Measurements from ENCODE around the gene ADISSP.

The ADISSP gene

DNA sequence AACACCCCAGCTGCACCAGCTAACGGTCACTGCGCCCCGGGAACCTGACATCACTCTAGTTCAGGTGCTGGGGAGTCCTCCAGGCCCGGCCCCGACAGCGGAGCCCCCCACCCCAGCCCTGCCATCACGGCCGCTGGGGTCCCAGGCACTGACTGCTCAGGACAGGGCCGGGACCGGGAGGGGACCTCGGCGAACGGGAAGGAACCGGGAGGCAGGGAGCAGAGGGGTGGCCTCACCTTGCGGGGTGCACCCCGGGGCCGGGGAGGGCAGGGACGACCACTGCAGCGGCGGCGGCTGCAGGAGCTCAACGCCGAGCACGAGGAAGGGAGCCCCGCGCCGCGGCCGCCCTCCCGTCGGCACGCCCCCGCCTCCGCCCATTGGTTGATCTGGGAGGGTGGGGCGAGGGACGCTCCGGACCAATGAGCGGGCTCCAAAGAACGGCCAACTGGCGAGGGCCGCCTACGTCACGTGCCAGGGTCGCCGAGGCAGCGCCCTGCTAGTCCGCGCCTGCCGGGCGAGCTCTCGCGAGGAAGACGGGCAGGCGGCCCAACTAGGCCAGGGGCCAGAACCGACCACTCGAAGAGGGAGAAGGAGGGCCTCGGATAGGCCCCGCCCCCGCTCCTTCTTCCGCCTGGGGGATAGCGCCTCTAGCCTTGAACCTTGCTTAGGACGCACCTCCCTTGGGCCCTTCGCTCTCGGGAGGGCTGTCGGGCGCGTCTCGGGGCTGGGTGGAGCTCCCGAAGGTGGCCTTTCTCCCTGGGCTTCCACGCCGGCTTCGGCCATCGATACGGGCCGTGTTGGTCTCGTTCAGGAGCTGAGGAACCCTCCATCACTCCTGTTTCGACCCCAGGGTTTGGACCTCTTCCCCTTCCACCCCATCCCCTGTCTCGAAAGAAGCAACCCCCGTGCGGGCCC is at the start of gene ADISSP:
Gene ADISSP, minus strand, starts transcription at position 327 of the 915 bp plus-strand sequence. CDS start 7,653 bp downstream, outside the sequence.
- H3K4me3 Mint-ChIP-seq = peak within 1 kb of the TSS; percentile 89 to 94
- H3K4me1 Mint-ChIP-seq = peaks cover 38 to 50% of the 10 kb centered on the region in 2 donors
- H3K36me3 Mint-ChIP-seq = peaks cover 0 to 3% of the 10 kb centered on the region in 2 donors
- peak within 1 kb of the TSS; percentile 98 for H3K27ac Mint-ChIP-seq
- ATAC-seq (replicated peaks) = peak; percentile 92 to 93
- DNase-seq = peak; percentile 99
- no peaks in the 10 kb centered on the region for H3K9me3 Mint-ChIP-seq
- H3K27me3 Mint-ChIP-seq = no peaks in the 10 kb centered on the region

GRCh38 chr20:3815703-3816315 is 48.3 kb upstream of the ADISSP start:
- Mint-ChIP-seq H3K4me3 (no peak overlapping the region), H3K27ac (no peak overlapping the region), H3K9me3 (no peaks in the 10 kb centered on the region), H3K4me1 (peaks cover 19 to 38% of the 10 kb centered on the region in 2 donors), H3K36me3 (no peaks in the 10 kb centered on the region), H3K27me3 (peaks cover 4 to 5% of the 10 kb centered on the region in 2 donors)
- ATAC-seq (replicated peaks) (no peak), DNase-seq (no peak)

DNA sequence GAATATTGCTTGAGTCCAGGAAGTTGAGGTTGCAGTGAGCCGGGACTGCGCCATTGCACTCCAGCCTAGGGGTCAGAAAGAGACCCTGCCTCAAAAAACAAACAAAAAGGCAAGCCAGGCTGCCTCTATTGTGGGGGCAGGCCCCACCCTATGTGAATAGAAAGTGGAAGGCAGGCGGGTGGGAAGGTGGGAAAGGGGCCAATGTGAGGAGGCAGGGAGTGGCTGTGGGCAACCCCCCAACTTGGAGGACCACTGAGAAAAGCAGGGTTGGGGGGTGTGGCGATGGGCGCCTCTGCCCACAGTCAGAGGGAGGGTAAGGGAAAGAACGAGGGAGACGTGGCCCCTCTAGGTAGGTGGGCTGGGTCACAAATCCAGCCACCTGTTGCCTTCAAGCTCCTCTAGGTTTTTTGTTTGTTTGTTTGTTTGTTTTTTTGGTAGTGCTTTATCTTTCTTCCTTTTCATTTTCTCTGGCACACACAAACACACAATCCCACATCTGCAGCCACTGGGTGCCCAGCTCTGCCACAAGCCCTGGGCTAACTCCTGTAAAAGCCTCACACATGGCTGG is 47.5 kb upstream of the ADISSP start:
- ATAC-seq (replicated peaks) = no peak
- Mint-ChIP-seq H3K4me1 (peaks cover 19 to 35% of the 10 kb centered on the region in 2 donors), H3K27me3 (peaks cover 4 to 5% of the 10 kb centered on the region in 2 donors), H3K36me3 (no peaks in the 10 kb centered on the region), H3K9me3 (no peaks in the 10 kb centered on the region), H3K4me3 (no peak overlapping the region), H3K27ac (no peak overlapping the region)
- DNase-seq = no peak

GRCh38 chr20:3813848-3814581 is 46.5 kb upstream of the ADISSP start:
- no peak for DNase-seq
- ATAC-seq (replicated peaks) = no peak
- no peaks in the 10 kb centered on the region for H3K36me3 Mint-ChIP-seq
- H3K4me1 Mint-ChIP-seq = peaks cover 19 to 25% of the 10 kb centered on the region in 2 donors
- H3K4me3 Mint-ChIP-seq = no peak overlapping the region
- H3K27ac Mint-ChIP-seq = no peak overlapping the region
- H3K27me3 Mint-ChIP-seq = peaks cover 4 to 5% of the 10 kb centered on the region in 2 donors
- H3K9me3 Mint-ChIP-seq = no peaks in the 10 kb centered on the region

DNA sequence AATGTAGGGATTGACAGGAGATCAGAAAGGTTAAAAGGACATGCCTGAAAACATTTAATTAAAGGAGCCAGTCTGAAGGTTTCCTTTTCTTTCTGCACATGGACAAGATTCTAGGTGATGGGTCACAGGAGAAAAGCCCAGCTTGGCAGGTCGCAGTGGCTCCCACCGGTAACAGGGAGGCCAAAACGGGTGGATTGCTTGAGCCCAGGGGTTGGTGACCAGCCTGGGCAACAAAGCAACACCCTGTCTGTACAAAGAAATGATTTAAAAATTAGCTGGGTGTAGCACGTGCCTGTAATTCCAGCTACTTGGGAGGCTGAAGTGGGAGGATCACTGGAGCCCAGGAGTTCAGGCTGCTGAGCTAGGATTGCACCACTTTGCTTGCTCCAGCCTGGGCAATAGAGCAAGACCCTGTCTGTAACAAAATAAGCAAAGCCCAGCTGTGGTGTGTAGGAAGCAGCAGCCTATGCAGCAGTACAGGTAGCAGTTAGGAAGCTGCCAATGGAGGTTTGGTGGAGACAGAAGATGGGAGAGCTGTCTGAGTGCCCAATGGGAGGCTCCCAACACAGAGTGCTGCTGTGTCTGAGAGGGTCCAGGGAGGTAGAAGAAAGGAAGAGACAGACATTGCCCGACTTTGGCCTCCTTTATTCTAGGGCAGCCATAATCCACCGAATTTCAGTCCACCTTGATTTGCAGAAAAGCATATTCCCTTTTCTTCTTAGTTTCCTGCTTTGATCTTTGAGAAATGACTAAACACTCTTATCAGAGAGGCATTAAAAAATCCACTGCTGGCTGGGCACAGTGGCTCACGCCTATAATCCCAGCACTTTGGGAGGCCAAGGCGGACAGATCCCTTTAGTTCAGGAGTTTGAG is 45.7 kb upstream of the ADISSP start:
- Mint-ChIP-seq H3K27me3 (peaks cover 4 to 5% of the 10 kb centered on the region in 2 donors), H3K27ac (no peak overlapping the region), H3K4me1 (peaks cover 15 to 17% of the 10 kb centered on the region in 2 donors), H3K4me3 (no peak overlapping the region), H3K9me3 (no peaks in the 10 kb centered on the region), H3K36me3 (no peaks in the 10 kb centered on the region)
- ATAC-seq (replicated peaks) (no peak), DNase-seq (no peak)

DNA sequence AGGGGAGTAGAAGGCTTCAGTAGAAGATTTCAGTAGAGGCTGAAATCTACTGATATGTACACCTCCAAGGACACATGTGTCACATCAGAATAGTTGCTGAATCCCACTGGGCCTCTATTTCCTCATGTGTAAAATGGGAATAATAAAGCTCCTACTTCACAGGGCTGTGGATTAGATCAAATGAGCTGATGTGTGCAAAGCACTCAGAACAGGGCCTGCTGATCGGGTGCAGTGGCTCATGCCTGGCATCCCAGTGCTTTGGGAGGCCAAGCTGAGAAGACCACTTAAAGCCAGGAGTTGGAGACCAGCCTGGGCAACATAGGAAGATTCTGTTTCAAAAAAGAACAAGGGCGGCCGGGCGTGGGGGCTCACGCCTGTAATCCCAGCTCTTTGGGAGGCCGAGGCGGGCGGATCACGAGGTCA is 44.7 kb upstream of the ADISSP start:
- ATAC-seq (replicated peaks) = no peak
- Mint-ChIP-seq H3K4me3 (peak overlapping the region; percentile 76 to 82), H3K27ac (peak overlapping the region; percentile 94), H3K36me3 (no peaks in the 10 kb centered on the region), H3K9me3 (no peaks in the 10 kb centered on the region), H3K4me1 (peaks cover 13 to 21% of the 10 kb centered on the region in 2 donors), H3K27me3 (peaks cover 4 to 5% of the 10 kb centered on the region in 2 donors)
- DNase-seq = no peak

DNA sequence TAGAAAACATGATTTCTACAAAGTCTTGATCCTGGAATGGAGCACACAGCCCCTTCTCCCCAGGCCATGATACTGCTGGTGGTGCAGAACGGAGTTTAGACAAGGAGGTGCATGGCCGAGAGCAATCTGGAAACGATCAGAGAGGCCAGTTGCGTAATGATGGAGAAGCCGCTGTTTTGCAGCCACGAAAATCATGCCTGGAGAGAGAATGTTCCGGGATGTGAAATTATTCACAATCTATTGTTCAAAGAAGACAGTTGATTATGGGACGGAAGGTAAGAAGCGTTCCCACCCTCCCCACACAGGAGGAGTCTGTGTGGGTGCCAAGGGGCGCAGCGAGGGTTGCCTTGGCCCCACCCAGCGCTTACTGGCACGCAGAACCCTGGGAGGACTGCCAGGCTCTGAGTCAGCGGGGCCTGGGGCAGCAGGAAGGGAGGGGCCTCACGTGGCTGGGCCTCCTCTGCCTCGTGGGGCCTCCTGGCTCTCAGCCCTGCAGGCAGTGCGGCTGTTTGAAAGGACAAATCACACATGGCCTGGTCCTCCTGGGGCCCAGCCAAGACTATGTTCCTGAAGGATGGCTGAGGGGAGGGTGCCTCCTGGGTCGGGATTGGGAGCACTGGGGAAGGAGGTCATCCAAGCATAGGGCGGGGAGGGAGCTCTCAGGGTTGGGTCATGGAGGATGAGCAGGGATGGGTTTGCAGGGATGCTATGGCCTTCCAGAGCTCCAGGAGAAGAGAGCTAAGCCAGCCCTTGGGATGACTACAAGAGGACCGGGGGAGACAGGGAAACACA is 44.1 kb upstream of the ADISSP start:
- H3K27me3 Mint-ChIP-seq = peaks cover 4 to 5% of the 10 kb centered on the region in 2 donors
- H3K9me3 Mint-ChIP-seq = no peaks in the 10 kb centered on the region
- H3K4me1 Mint-ChIP-seq = peaks cover 15 to 26% of the 10 kb centered on the region in 2 donors
- H3K27ac Mint-ChIP-seq = peak overlapping the region; percentile 94
- ATAC-seq (replicated peaks) (peak; percentile 96 to 98), DNase-seq (peak; percentile 56)
- no peaks in the 10 kb centered on the region for H3K36me3 Mint-ChIP-seq
- peak overlapping the region; percentile 76 to 82 for H3K4me3 Mint-ChIP-seq

DNA sequence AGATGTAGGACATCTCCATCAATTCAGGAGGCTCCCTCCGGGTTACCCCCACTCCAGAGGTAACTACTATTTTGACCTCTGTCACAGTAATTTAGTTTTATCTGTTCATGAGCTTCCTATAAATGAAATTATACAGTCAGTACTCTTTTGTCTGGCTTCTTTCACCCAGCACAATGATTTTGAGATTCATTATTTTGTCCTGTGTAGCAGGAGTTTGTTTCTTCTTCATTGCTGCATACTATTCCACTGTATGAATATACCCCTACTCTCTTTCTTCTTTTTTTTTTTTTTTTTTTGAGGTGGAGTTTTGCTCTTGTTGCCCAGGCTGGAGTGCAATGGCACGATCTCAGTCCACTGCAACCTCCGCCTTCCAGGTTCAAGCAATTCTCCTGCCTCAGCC is 41.0 kb upstream of the ADISSP start:
- no peaks in the 10 kb centered on the region for H3K9me3 Mint-ChIP-seq
- peaks cover 24 to 33% of the 10 kb centered on the region in 2 donors for H3K4me1 Mint-ChIP-seq
- H3K4me3 Mint-ChIP-seq = no peak overlapping the region
- no peak for DNase-seq
- H3K36me3 Mint-ChIP-seq = peaks cover 17 to 20% of the 10 kb centered on the region in 2 donors
- H3K27ac Mint-ChIP-seq = no peak overlapping the region
- H3K27me3 Mint-ChIP-seq = no peaks in the 10 kb centered on the region
- no peak for ATAC-seq (replicated peaks)

DNA sequence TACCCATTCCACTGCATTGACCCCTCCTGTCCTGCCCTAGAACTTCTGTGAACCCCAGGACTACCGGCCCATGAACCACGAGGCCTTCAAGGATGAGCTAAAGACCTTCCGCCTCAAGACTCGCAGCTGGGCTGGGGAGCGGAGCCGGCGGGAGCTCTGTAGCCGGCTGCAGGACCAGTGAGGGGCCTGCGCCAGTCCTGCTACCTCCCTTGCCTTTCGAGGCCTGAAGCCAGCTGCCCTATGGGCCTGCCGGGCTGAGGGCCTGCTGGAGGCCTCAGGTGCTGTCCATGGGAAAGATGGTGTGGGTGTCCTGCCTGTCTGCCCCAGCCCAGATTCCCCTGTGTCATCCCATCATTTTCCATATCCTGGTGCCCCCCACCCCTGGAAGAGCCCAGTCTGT is 37.2 kb upstream of the ADISSP start:
- H3K27me3 Mint-ChIP-seq = no peaks in the 10 kb centered on the region
- no peaks in the 10 kb centered on the region for H3K9me3 Mint-ChIP-seq
- no peak for DNase-seq
- no peak overlapping the region for H3K4me3 Mint-ChIP-seq
- no peak overlapping the region for H3K27ac Mint-ChIP-seq
- ATAC-seq (replicated peaks) = no peak
- H3K36me3 Mint-ChIP-seq = peaks cover 26 to 38% of the 10 kb centered on the region in 2 donors
- peaks cover 36 to 54% of the 10 kb centered on the region in 2 donors for H3K4me1 Mint-ChIP-seq

DNA sequence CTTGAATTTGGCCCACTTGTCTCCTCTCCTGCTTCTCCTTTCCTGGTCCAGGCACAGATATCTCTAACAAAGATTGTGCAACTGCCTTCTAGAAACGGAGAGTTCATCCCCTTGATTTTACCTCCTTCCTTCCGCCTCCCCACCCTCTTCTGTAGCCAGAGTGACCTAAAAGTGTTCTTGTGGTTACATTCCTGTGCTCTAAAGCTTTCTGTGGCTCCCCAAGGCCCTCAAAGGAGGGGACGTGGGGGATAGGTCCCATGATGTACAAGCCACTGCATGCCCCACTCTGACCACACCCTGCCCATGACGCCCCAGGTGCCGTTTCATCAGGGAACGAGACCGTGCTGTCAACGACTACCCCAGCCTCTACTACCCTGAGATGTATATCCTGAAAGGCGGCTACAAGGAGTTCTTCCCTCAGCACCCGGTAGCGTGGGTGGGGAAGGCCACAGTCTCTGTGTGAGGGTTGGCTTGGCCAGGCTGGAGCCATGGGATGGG is 36.8 kb upstream of the ADISSP start:
- H3K27ac Mint-ChIP-seq = no peak overlapping the region
- no peaks in the 10 kb centered on the region for H3K27me3 Mint-ChIP-seq
- ATAC-seq (replicated peaks) (no peak), DNase-seq (no peak)
- no peaks in the 10 kb centered on the region for H3K9me3 Mint-ChIP-seq
- peaks cover 26 to 38% of the 10 kb centered on the region in 2 donors for H3K36me3 Mint-ChIP-seq
- H3K4me3 Mint-ChIP-seq = peak overlapping the region in 1 of 2 donors; percentile 15
- H3K4me1 Mint-ChIP-seq = peaks cover 41 to 59% of the 10 kb centered on the region in 2 donors

- H3K27ac Mint-ChIP-seq = no peak overlapping the region
- no peaks in the 10 kb centered on the region for H3K27me3 Mint-ChIP-seq
- peaks cover 45 to 64% of the 10 kb centered on the region in 2 donors for H3K4me1 Mint-ChIP-seq
- H3K36me3 Mint-ChIP-seq = peaks cover 26 to 38% of the 10 kb centered on the region in 2 donors
- DNase-seq (no peak), ATAC-seq (replicated peaks) (no peak)
- no peak overlapping the region for H3K4me3 Mint-ChIP-seq
- H3K9me3 Mint-ChIP-seq = no peaks in the 10 kb centered on the region
These were observed 36.3 kb upstream of the ADISSP start for GRCh38 chr20:3803854-3804253.

DNA sequence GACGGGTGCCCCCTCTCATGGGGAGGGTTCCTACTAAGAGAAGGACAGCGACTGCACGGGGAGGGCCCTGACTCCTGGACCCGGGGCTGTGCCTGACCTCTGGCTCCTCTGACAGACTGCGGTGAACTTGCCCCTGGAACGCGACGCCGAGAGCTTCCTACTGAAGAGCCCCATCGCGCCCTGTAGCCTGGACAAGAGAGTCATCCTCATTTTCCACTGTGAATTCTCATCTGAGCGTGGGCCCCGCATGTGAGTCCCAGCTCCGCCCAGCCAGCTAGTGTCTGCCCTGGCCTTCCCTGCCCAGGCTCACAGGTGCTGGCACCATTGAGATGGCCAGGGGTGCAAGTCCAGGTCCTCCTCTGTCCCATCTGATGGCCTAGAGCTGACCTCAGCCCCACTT is 35.7 kb upstream of the ADISSP start:
- no peak overlapping the region for H3K27ac Mint-ChIP-seq
- no peak for ATAC-seq (replicated peaks)
- H3K27me3 Mint-ChIP-seq = no peaks in the 10 kb centered on the region
- H3K4me1 Mint-ChIP-seq = peaks cover 49 to 69% of the 10 kb centered on the region in 2 donors
- no peak overlapping the region for H3K4me3 Mint-ChIP-seq
- no peak for DNase-seq
- peaks cover 26 to 38% of the 10 kb centered on the region in 2 donors for H3K36me3 Mint-ChIP-seq
- no peaks in the 10 kb centered on the region for H3K9me3 Mint-ChIP-seq
